ENCODE results near the gene PRODH2. TPM values are rescaled to one million over a fixed set of nuclear protein-coding genes. Genes with fewer than 3 reads are reported as not detected.

Gene PRODH2
- total RNA-seq, 6 experiments from 2014 or later = 60.3 to 281 (median 134) TPM

- ATAC-seq = no peak
- Histone ChIP-seq H3K36me3 (no peaks in the 10 kb centered on the region), H3K4me1 (no peaks in the 10 kb centered on the region), H3K4me3 (no peak overlapping the region), H3K27ac (no peak overlapping the region), H3K9me3 (no peaks in the 10 kb centered on the region), H3K27me3 (no peaks in the 10 kb centered on the region)
- no peak for TF ChIP-seq POLR2A (IDR thresholded peaks at IDR 0.05)
- TF ChIP-seq, protein P1, sequence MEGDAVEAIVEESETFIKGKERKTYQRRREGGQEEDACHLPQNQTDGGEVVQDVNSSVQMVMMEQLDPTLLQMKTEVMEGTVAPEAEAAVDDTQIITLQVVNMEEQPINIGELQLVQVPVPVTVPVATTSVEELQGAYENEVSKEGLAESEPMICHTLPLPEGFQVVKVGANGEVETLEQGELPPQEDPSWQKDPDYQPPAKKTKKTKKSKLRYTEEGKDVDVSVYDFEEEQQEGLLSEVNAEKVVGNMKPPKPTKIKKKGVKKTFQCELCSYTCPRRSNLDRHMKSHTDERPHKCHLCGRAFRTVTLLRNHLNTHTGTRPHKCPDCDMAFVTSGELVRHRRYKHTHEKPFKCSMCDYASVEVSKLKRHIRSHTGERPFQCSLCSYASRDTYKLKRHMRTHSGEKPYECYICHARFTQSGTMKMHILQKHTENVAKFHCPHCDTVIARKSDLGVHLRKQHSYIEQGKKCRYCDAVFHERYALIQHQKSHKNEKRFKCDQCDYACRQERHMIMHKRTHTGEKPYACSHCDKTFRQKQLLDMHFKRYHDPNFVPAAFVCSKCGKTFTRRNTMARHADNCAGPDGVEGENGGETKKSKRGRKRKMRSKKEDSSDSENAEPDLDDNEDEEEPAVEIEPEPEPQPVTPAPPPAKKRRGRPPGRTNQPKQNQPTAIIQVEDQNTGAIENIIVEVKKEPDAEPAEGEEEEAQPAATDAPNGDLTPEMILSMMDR (IDR thresholded peaks at IDR 0.05) = no peak
- DNase-seq = no peak
- intact Hi-C loops (cut with DNase I) = no loop called here
- WGBS (ENCODE audit: insufficient coverage, low coverage, low lambda C conversion rate, missing lambda C conversion rate) = 81% methylated on average over 5 of the region's 20 CpGs
These were observed 31.9 kb downstream of the PRODH2 start for GRCh38 chr19:35780717-35781116.

- no peaks in the 10 kb centered on the region for H3K27me3 ChIP-seq
- no peak overlapping the region for H3K27ac ChIP-seq
- H3K4me1 ChIP-seq = no peaks in the 10 kb centered on the region
- WGBS (ENCODE audit: insufficient coverage, low coverage, low lambda C conversion rate, missing lambda C conversion rate) = 40% methylated on average over 1 of the region's 16 CpGs
- H3K36me3 ChIP-seq = no peaks in the 10 kb centered on the region
- TF ChIP-seq, protein P1 (IDR thresholded peaks at IDR 0.05) = no peak
- TF ChIP-seq POLR2A (IDR thresholded peaks at IDR 0.05) = no peak
- DNase-seq (no peak), ATAC-seq (no peak)
- H3K9me3 ChIP-seq = no peaks in the 10 kb centered on the region
- intact Hi-C loops (cut with DNase I) = no loop called here
- H3K4me3 ChIP-seq = no peak overlapping the region
These were observed 32.6 kb downstream of the PRODH2 start for GRCh38 chr19:35780058-35780457.

DNA sequence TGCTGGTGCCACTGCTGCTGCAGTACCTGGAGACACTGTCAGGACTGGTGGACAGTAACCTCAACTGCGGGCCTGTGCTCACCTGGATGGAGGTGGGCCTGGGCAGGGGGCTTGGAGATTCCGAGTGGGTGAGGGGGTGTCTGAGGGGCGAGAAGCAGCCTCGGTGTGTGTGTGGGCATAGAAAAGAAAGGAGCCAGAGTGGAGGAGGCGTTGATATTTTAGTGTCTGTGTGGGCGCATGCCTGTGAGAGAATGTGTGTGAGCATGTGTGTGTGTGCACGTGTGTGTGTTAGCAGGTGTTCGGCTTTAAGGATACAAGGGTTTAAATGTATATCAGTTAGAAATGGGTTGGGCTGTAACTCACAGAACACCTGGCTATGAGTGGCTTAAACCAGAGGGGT, 33.6 kb downstream of the PRODH2 start:
- no peak overlapping the region for H3K4me3 ChIP-seq
- DNase-seq (no peak), ATAC-seq (no peak)
- no peaks in the 10 kb centered on the region for H3K27me3 ChIP-seq
- 95% methylated on average over 8 of the region's 8 CpGs for WGBS (ENCODE audit: insufficient coverage, low coverage, low lambda C conversion rate, missing lambda C conversion rate)
- no peaks in the 10 kb centered on the region for H3K36me3 ChIP-seq
- no peaks in the 10 kb centered on the region for H3K4me1 ChIP-seq
- H3K27ac ChIP-seq = no peak overlapping the region
- intact Hi-C loops (cut with DNase I) = no loop called here
- TF ChIP-seq, protein P1 (IDR thresholded peaks at IDR 0.05) = no peak
- TF ChIP-seq POLR2A (IDR thresholded peaks at IDR 0.05) = no peak
- H3K9me3 ChIP-seq = no peaks in the 10 kb centered on the region

DNA sequence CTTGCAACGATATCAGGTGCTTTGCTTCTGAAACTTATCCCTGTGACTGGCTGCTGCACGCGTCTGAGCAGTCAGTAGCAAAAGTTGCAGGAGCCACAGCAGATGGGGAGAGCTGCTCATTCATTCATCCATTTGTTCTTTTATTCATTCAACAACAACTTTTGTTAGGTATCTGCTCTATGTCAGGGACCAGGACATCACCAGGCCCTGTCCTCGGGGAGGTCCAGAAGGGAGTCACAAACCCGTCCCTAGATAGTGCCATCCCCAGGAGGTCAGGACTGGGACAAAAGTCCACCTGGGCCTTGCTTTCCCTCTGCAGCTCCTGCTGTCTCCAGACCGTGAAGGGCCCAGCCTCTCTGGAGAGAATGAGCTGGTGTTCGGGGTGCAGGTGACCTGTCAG, 34.7 kb downstream of the PRODH2 start:
- Histone ChIP-seq H3K27ac (no peak overlapping the region), H3K4me1 (no peaks in the 10 kb centered on the region), H3K4me3 (no peak overlapping the region), H3K27me3 (no peaks in the 10 kb centered on the region), H3K36me3 (no peaks in the 10 kb centered on the region), H3K9me3 (no peaks in the 10 kb centered on the region)
- WGBS (ENCODE audit: insufficient coverage, low coverage, low lambda C conversion rate, missing lambda C conversion rate) = 85% methylated on average over 5 of the region's 7 CpGs
- ATAC-seq (no peak), DNase-seq (no peak)
- intact Hi-C loops (cut with DNase I) = no loop called here
- TF ChIP-seq, protein P1 (IDR thresholded peaks at IDR 0.05) = no peak
- no peak for TF ChIP-seq POLR2A (IDR thresholded peaks at IDR 0.05)

All from right lobe of liver (tissue), 6 donors.